Hepatocyte (in vitro differentiated cells): Measurements from ENCODE around the gene NRXN2. TPM values are rescaled to one million over a fixed set of nuclear protein-coding genes. Genes with fewer than 3 reads are reported as not detected.

Source experiments
- DNase-seq: peaks from one replicate; pipeline ENCODE4 v3.0.0-alpha.2; 2016; ENCODE audit warnings: low spot score
- H2AFZ ChIP-seq: fragments of 200-600 bp; sonication (generic); 2 replicates; pipeline ENCODE4 v1.6.0; 2016; ENCODE audit warnings: antibody characterized with exemption, mild to moderate bottlenecking
- H3K27ac ChIP-seq: fragments of 200-600 bp; sonication (generic); 2 replicates; pipeline ENCODE4 v1.5.1; 2016; ENCODE audit warnings: mild to moderate bottlenecking
- H3K27me3 ChIP-seq: fragments of 200-600 bp; sonication (generic); 2 replicates; pipeline ENCODE4 v1.6.1; 2016
- H3K36me3 ChIP-seq: fragments of 200-600 bp; sonication (generic); replicated peaks from 2 replicates; pipeline ENCODE4 v1.5.1; 2016; ENCODE audit warnings: low read depth; ENCODE audit not compliant: insufficient read depth
- H3K4me1 ChIP-seq: fragments of 200-600 bp; sonication (generic); 2 replicates; pipeline ENCODE4 v1.5.1; 2016; ENCODE audit warnings: mild to moderate bottlenecking, moderate library complexity; ENCODE audit not compliant: insufficient read depth
- H3K4me2 ChIP-seq: fragments of 200-600 bp; sonication (generic); 2 replicates; pipeline ENCODE4 v1.6.0; 2016
- H3K4me3 ChIP-seq: fragments of 200-600 bp; sonication (generic); 2 replicates; pipeline ENCODE4 v1.5.1; 2016; ENCODE audit warnings: mild to moderate bottlenecking
- H3K79me2 ChIP-seq: fragments of 200-600 bp; sonication (generic); 2 replicates; pipeline ENCODE4 v1.6.0; 2017; ENCODE audit warnings: mild to moderate bottlenecking
- H3K9me2 ChIP-seq: fragments of 200-600 bp; sonication (generic); replicated peaks from 2 replicates; pipeline ENCODE4 v1.6.0; 2017; ENCODE audit warnings: mild to moderate bottlenecking; ENCODE audit not compliant: insufficient read depth
- H3K9me3 ChIP-seq: fragments of 200-600 bp; sonication (generic); 2 replicates; pipeline ENCODE4 v1.5.1; 2016; ENCODE audit warnings: low read depth, mild to moderate bottlenecking
- H4K20me1 ChIP-seq: fragments of 200-600 bp; sonication (generic); 2 replicates; pipeline ENCODE4 v1.6.0; 2016; ENCODE audit warnings: mild to moderate bottlenecking; ENCODE audit not compliant: insufficient read depth, poor library complexity, severe bottlenecking
- CTCF ChIP-seq: fragments of 200-600 bp; sonication (generic); IDR thresholded peaks from 2 replicates; pipeline ENCODE4 v1.5.1; 2016; ENCODE audit warnings: antibody characterized with exemption, mild to moderate bottlenecking; ENCODE audit not compliant: poor library complexity
- EZH2 ChIP-seq: fragments of 200-600 bp; sonication (generic); IDR thresholded peaks from 2 replicates; pipeline ENCODE4 v1.6.1; 2016; ENCODE audit warnings: antibody characterized with exemption, mild to moderate bottlenecking, borderline replicate concordance
- EZH2phosphoT487 ChIP-seq: fragments of 200-600 bp; sonication (generic); IDR thresholded peaks from one replicate; pipeline ENCODE4 v1.6.1; 2018; ENCODE audit warnings: antibody characterized with exemption, mild to moderate bottlenecking, low read depth, moderate library complexity; ENCODE audit not compliant: unreplicated experiment, severe bottlenecking
- WGBS: methylation state at CpG from one replicate; pipeline ENCODE4 v1.1.6; 2016; ENCODE audit warnings: low lambda C conversion rate; ENCODE audit errors: missing lambda C conversion rate; 5-methylcytosine and 5-hydroxymethylcytosine counted together
- polyA plus RNA-seq: library from polyadenylated mRNA; unstranded; fragments of >200 nt; fragmentation: Nextera tagmentation; extraction: Ambion mirVana; gene quantifications from 2 replicates; pipeline ENCODE4 v1.2.1, GENCODE V29; 2016
- total RNA-seq: library from RNA; depleted of rRNA; stranded (reverse); fragments of >200 nt; gene quantifications from 2 replicates; pipeline ENCODE4 v1.2.3, GENCODE V29; 2014

NRXN2 gene
- total and polyA plus RNA-seq, 2 experiments from 2014 or later, result 0.83 to 1.7 TPM

GRCh38 chr11:64731601-64732000, 8.6 kb upstream of the NRXN2 start:
- Histone ChIP-seq H3K27me3 (peaks cover 9% of the 10 kb centered on the region), H3K27ac (no peak overlapping the region), H3K9me3 (no peaks in the 10 kb centered on the region), H3K9me2 (no peaks in the 10 kb centered on the region), H3K36me3 (no peaks in the 10 kb centered on the region), H4K20me1 (no peaks in the 10 kb centered on the region), H3K4me2 (no peak overlapping the region), H2AFZ (no peak overlapping the region), H3K79me2 (no peaks in the 10 kb centered on the region), H3K4me3 (no peak overlapping the region), H3K4me1 (no peaks in the 10 kb centered on the region)
- no peak for TF ChIP-seq CTCF
- no peak for TF ChIP-seq EZH2
- no peak for TF ChIP-seq EZH2phosphoT487
- 91% methylated on average over 3 of the region's 3 CpGs for WGBS
- DNase-seq, result no peak

- H3K79me2 ChIP-seq, result no peaks in the 10 kb centered on the region
- H3K4me3 ChIP-seq, result no peak overlapping the region
- H2AFZ ChIP-seq, result no peak overlapping the region
- no peak overlapping the region for H3K4me2 ChIP-seq
- H3K4me1 ChIP-seq, result no peaks in the 10 kb centered on the region
- H3K27ac ChIP-seq, result no peak overlapping the region
- H3K36me3 ChIP-seq, result no peaks in the 10 kb centered on the region
- H3K27me3 ChIP-seq, result peaks cover 9% of the 10 kb centered on the region
- 28% methylated on average over 15 of the region's 21 CpGs for WGBS
- peak; percentile 53 for DNase-seq
- no peak for TF ChIP-seq EZH2phosphoT487
- TF ChIP-seq CTCF, result no peak
- no peak for TF ChIP-seq EZH2
- no peaks in the 10 kb centered on the region for H3K9me3 ChIP-seq
- no peaks in the 10 kb centered on the region for H4K20me1 ChIP-seq
- no peaks in the 10 kb centered on the region for H3K9me2 ChIP-seq
These were observed 6.9 kb upstream of the NRXN2 start for GRCh38 chr11:64729851-64730382.

- no peak for DNase-seq
- H2AFZ ChIP-seq, result no peak overlapping the region
- H3K9me3 ChIP-seq, result no peaks in the 10 kb centered on the region
- 88% methylated on average over 11 of the region's 11 CpGs for WGBS
- H3K4me2 ChIP-seq, result no peak overlapping the region
- TF ChIP-seq CTCF (no peak), EZH2 (no peak), EZH2phosphoT487 (no peak)
- H3K4me3 ChIP-seq, result no peak overlapping the region
- no peaks in the 10 kb centered on the region for H3K36me3 ChIP-seq
- no peaks in the 10 kb centered on the region for H3K4me1 ChIP-seq
- H3K79me2 ChIP-seq, result no peaks in the 10 kb centered on the region
- H4K20me1 ChIP-seq, result no peaks in the 10 kb centered on the region
- H3K27ac ChIP-seq, result no peak overlapping the region
- no peaks in the 10 kb centered on the region for H3K9me2 ChIP-seq
- peaks cover 9% of the 10 kb centered on the region for H3K27me3 ChIP-seq
These were observed 5.9 kb upstream of the NRXN2 start for GRCh38 chr11:64728757-64729365.
